ENCODE measurements around the gene NRXN3.

NRXN3 gene

DNA sequence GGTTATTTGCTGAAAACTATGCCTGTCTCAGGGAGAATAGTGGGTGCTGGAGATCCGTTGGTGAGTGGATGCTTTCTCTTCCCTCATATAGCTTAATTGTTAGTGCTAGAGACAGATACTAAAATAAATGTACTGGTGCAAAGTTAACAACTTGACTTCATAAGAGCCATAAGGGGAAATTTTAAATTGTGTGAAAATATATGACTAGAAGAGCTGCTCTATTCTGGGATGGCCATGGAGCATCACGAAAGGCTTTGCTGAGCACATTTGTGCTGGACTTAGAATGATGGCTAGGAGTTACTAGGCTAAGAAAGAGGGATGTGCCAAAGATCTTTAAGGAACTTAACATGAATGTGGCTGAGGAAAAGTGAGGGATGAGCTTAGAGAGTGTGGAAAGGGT, 668.8 kb downstream of the NRXN3 start:
- H3K36me3 ChIP-seq (ENCODE audit: control insufficient read depth, insufficient read depth, low read length): no peaks in the 10 kb centered on the region
- H3K4me3 ChIP-seq (ENCODE audit: insufficient read depth, low read depth, low read length): no peak overlapping the region
- 93 to 98% methylated on average over 2 of the region's 2 CpGs for WGBS, 2 experiments
- H3K27ac ChIP-seq (ENCODE audit: insufficient read depth, low read depth, low read length, poor library complexity, severe bottlenecking): no peak overlapping the region
- no peaks in the 10 kb centered on the region for H3K9me3 ChIP-seq (ENCODE audit: control insufficient read depth, low read length)
- H3K4me1 ChIP-seq (ENCODE audit: control insufficient read depth, insufficient read depth, low read length): no peaks in the 10 kb centered on the region
- no peaks in the 10 kb centered on the region for H3K27me3 ChIP-seq (ENCODE audit: control insufficient read depth, insufficient read depth, low read length, poor library complexity, severe bottlenecking)

GRCh38 chr14:78840898-78841297, 670.7 kb downstream of the NRXN3 start:
- H3K4me1 ChIP-seq (ENCODE audit: control insufficient read depth, insufficient read depth, low read length): no peaks in the 10 kb centered on the region
- WGBS, 2 experiments: 94 to 100% methylated on average over 1 of the region's 1 CpG
- H3K27ac ChIP-seq (ENCODE audit: insufficient read depth, low read depth, low read length, poor library complexity, severe bottlenecking): no peak overlapping the region
- no peaks in the 10 kb centered on the region for H3K36me3 ChIP-seq (ENCODE audit: control insufficient read depth, insufficient read depth, low read length)
- H3K27me3 ChIP-seq (ENCODE audit: control insufficient read depth, insufficient read depth, low read length, poor library complexity, severe bottlenecking): no peaks in the 10 kb centered on the region
- no peaks in the 10 kb centered on the region for H3K9me3 ChIP-seq (ENCODE audit: control insufficient read depth, low read length)
- H3K4me3 ChIP-seq (ENCODE audit: insufficient read depth, low read depth, low read length): no peak overlapping the region

DNA sequence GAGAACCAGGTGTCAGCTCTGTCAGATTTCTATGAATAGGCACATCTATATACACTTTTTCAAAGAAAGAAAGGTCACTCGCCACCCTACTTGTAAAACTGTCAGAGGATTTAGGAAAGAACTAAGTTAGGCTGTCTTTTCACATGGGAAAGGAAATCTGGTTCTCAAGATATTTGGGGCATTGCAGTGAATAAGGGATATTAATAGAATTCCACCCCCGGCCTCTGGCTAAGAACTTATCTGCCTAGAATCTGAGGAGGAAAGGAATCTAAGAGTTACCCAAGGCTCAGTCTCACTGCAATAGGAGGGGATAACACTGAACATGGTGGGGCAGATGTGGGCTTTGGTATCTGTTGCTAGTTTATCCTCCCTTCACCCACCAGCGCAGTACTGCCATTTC, 677.6 kb downstream of the NRXN3 start:
- Histone ChIP-seq H3K9me3 (ENCODE audit: control insufficient read depth, low read length) (no peaks in the 10 kb centered on the region), H3K27ac (ENCODE audit: insufficient read depth, low read depth, low read length, poor library complexity, severe bottlenecking) (no peak overlapping the region), H3K36me3 (ENCODE audit: control insufficient read depth, insufficient read depth, low read length) (no peaks in the 10 kb centered on the region), H3K4me3 (ENCODE audit: insufficient read depth, low read depth, low read length) (no peak overlapping the region), H3K4me1 (ENCODE audit: control insufficient read depth, insufficient read depth, low read length) (peaks cover 21% of the 10 kb centered on the region), H3K27me3 (ENCODE audit: control insufficient read depth, insufficient read depth, low read length, poor library complexity, severe bottlenecking) (no peaks in the 10 kb centered on the region)
- WGBS, 2 experiments: 97 to 100% methylated on average over 2 to 3 of the region's 3 CpGs

- no peak overlapping the region for H3K4me3 ChIP-seq (ENCODE audit: insufficient read depth, low read depth, low read length)
- no peaks in the 10 kb centered on the region for H3K36me3 ChIP-seq (ENCODE audit: control insufficient read depth, insufficient read depth, low read length)
- H3K9me3 ChIP-seq (ENCODE audit: control insufficient read depth, low read length): no peaks in the 10 kb centered on the region
- H3K27ac ChIP-seq (ENCODE audit: insufficient read depth, low read depth, low read length, poor library complexity, severe bottlenecking): no peak overlapping the region
- WGBS, 2 experiments: 33 to 40% methylated on average over 6 of the region's 6 CpGs
- peaks cover 21% of the 10 kb centered on the region for H3K4me1 ChIP-seq (ENCODE audit: control insufficient read depth, insufficient read depth, low read length)
- no peaks in the 10 kb centered on the region for H3K27me3 ChIP-seq (ENCODE audit: control insufficient read depth, insufficient read depth, low read length, poor library complexity, severe bottlenecking)
Measured at GRCh38 chr14:78848234-78848820, 678.2 kb downstream of the NRXN3 start.

DNA sequence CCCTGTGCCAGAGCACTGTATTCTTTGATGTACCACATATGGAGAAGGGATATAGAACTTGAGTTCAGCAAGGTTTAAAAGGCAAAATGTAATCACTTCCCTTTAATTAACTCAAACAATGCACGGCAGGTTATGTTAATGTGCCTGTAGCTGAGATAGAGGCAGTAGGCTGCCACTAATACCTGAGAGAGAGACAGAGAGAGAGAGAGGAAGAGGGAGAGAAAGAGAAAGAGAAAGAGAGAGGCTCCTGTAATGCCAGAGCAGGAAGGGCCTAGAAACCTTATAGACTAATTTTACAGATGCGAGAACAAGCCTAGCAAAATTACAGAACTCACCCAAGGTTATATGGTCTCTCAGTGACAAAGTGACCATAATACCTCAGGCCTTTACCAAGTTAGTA, 679.8 kb downstream of the NRXN3 start:
- Histone ChIP-seq H3K4me3 (ENCODE audit: insufficient read depth, low read depth, low read length) (no peak overlapping the region), H3K36me3 (ENCODE audit: control insufficient read depth, insufficient read depth, low read length) (no peaks in the 10 kb centered on the region), H3K4me1 (ENCODE audit: control insufficient read depth, insufficient read depth, low read length) (peaks cover 21% of the 10 kb centered on the region), H3K9me3 (ENCODE audit: control insufficient read depth, low read length) (no peaks in the 10 kb centered on the region), H3K27me3 (ENCODE audit: control insufficient read depth, insufficient read depth, low read length, poor library complexity, severe bottlenecking) (no peaks in the 10 kb centered on the region), H3K27ac (ENCODE audit: insufficient read depth, low read depth, low read length, poor library complexity, severe bottlenecking) (no peak overlapping the region)
- 42 to 43% methylated on average over 2 of the region's 2 CpGs for WGBS, 2 experiments

- H3K9me3 ChIP-seq (ENCODE audit: control insufficient read depth, low read length): no peaks in the 10 kb centered on the region
- no peaks in the 10 kb centered on the region for H3K27me3 ChIP-seq (ENCODE audit: control insufficient read depth, insufficient read depth, low read length, poor library complexity, severe bottlenecking)
- peaks cover 21% of the 10 kb centered on the region for H3K4me1 ChIP-seq (ENCODE audit: control insufficient read depth, insufficient read depth, low read length)
- 84 to 87% methylated on average over 3 of the region's 3 CpGs for WGBS, 2 experiments
- no peak overlapping the region for H3K27ac ChIP-seq (ENCODE audit: insufficient read depth, low read depth, low read length, poor library complexity, severe bottlenecking)
- no peaks in the 10 kb centered on the region for H3K36me3 ChIP-seq (ENCODE audit: control insufficient read depth, insufficient read depth, low read length)
- H3K4me3 ChIP-seq (ENCODE audit: insufficient read depth, low read depth, low read length): no peak overlapping the region
Measured at GRCh38 chr14:78851189-78851588, 681.0 kb downstream of the NRXN3 start.

DNA sequence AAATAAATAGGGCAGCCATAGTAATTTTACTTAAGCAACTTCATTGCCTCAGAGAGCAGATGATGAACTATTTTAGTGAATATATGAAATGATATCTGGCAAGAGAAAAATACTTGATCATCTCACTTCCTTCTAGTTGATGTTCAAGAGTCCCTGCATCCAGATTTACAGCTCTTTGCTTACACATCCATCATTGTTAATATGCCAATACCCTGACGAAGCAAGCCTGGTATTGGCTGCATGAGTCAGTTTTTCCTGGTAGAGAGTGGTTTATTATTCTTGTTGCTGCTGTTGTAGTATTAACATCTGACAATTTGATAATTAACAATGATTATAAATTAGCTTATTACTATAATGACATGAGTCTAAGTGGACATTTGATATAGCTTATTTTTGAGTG, 681.9 kb downstream of the NRXN3 start:
- peaks cover 21% of the 10 kb centered on the region for H3K4me1 ChIP-seq (ENCODE audit: control insufficient read depth, insufficient read depth, low read length)
- no peaks in the 10 kb centered on the region for H3K36me3 ChIP-seq (ENCODE audit: control insufficient read depth, insufficient read depth, low read length)
- WGBS, 2 experiments: 100% methylated on average over 1 of the region's 1 CpG; no CpG with 5 or more reads in 1 of the 2 experiments
- no peaks in the 10 kb centered on the region for H3K9me3 ChIP-seq (ENCODE audit: control insufficient read depth, low read length)
- no peak overlapping the region for H3K4me3 ChIP-seq (ENCODE audit: insufficient read depth, low read depth, low read length)
- no peaks in the 10 kb centered on the region for H3K27me3 ChIP-seq (ENCODE audit: control insufficient read depth, insufficient read depth, low read length, poor library complexity, severe bottlenecking)
- no peak overlapping the region for H3K27ac ChIP-seq (ENCODE audit: insufficient read depth, low read depth, low read length, poor library complexity, severe bottlenecking)

- H3K4me1 ChIP-seq (ENCODE audit: control insufficient read depth, insufficient read depth, low read length): peaks cover 7% of the 10 kb centered on the region
- no peak overlapping the region for H3K4me3 ChIP-seq (ENCODE audit: insufficient read depth, low read depth, low read length)
- no peaks in the 10 kb centered on the region for H3K36me3 ChIP-seq (ENCODE audit: control insufficient read depth, insufficient read depth, low read length)
- no peaks in the 10 kb centered on the region for H3K9me3 ChIP-seq (ENCODE audit: control insufficient read depth, low read length)
- H3K27me3 ChIP-seq (ENCODE audit: control insufficient read depth, insufficient read depth, low read length, poor library complexity, severe bottlenecking): no peaks in the 10 kb centered on the region
- no peak overlapping the region for H3K27ac ChIP-seq (ENCODE audit: insufficient read depth, low read depth, low read length, poor library complexity, severe bottlenecking)
- WGBS, 2 experiments: 86 to 89% methylated on average over 4 of the region's 4 CpGs
Measured at GRCh38 chr14:78857974-78858373, 687.8 kb downstream of the NRXN3 start.

DNA sequence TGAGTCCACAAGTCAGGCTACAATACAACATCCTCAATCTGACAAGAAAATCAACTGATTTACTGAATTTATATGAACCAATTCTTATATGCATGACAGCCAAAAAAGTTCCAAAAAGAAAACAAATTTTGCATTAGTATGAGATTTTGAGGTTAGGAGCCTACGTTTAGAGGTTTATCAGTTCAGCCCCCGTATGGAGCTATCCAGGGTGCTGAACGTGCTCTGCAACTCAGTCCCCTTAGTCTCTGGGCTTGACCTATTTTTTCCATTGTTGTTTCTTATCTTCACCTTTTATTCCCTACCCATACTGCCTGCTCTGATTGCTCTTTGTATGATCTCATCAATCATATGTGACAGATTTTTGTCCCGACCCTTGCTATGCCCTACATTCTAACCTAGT, 693.0 kb downstream of the NRXN3 start:
- no peaks in the 10 kb centered on the region for H3K36me3 ChIP-seq (ENCODE audit: control insufficient read depth, insufficient read depth, low read length)
- no peaks in the 10 kb centered on the region for H3K9me3 ChIP-seq (ENCODE audit: control insufficient read depth, low read length)
- 11 to 12% methylated on average over 4 of the region's 4 CpGs for WGBS, 2 experiments
- no peak overlapping the region for H3K27ac ChIP-seq (ENCODE audit: insufficient read depth, low read depth, low read length, poor library complexity, severe bottlenecking)
- peaks cover 5% of the 10 kb centered on the region for H3K4me1 ChIP-seq (ENCODE audit: control insufficient read depth, insufficient read depth, low read length)
- no peak overlapping the region for H3K4me3 ChIP-seq (ENCODE audit: insufficient read depth, low read depth, low read length)
- no peaks in the 10 kb centered on the region for H3K27me3 ChIP-seq (ENCODE audit: control insufficient read depth, insufficient read depth, low read length, poor library complexity, severe bottlenecking)

DNA sequence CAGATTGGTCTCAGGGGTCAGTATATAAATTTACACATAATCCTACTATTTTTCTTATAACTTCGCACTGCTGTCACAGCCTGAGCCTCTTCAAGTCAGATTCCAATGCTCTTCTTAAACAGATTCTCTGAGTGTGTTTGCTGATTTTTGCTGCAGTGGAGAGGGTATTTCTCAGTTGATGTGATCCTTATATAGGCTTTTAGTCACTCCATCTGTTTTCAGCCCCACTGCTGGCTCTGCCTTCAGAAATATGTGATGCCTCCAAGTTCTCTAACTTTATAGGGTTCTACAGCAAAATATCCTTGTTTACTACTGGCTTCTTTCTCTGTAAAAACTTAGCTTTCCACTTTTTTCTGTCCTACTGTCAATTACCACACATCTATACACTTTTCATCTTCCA, 702.7 kb downstream of the NRXN3 start:
- H3K4me3 ChIP-seq (ENCODE audit: insufficient read depth, low read depth, low read length): no peak overlapping the region
- H3K9me3 ChIP-seq (ENCODE audit: control insufficient read depth, low read length): no peaks in the 10 kb centered on the region
- H3K4me1 ChIP-seq (ENCODE audit: control insufficient read depth, insufficient read depth, low read length): peaks cover 11% of the 10 kb centered on the region
- WGBS, 2 experiments: 100% methylated on average over 1 of the region's 1 CpG; no CpG with 5 or more reads in 1 of the 2 experiments
- no peaks in the 10 kb centered on the region for H3K36me3 ChIP-seq (ENCODE audit: control insufficient read depth, insufficient read depth, low read length)
- no peak overlapping the region for H3K27ac ChIP-seq (ENCODE audit: insufficient read depth, low read depth, low read length, poor library complexity, severe bottlenecking)
- H3K27me3 ChIP-seq (ENCODE audit: control insufficient read depth, insufficient read depth, low read length, poor library complexity, severe bottlenecking): no peaks in the 10 kb centered on the region

- no peaks in the 10 kb centered on the region for H3K27me3 ChIP-seq (ENCODE audit: control insufficient read depth, insufficient read depth, low read length, poor library complexity, severe bottlenecking)
- 88 to 95% methylated on average over 1 to 2 of the region's 2 CpGs for WGBS, 2 experiments
- no peaks in the 10 kb centered on the region for H3K36me3 ChIP-seq (ENCODE audit: control insufficient read depth, insufficient read depth, low read length)
- H3K4me3 ChIP-seq (ENCODE audit: insufficient read depth, low read depth, low read length): no peak overlapping the region
- H3K9me3 ChIP-seq (ENCODE audit: control insufficient read depth, low read length): no peaks in the 10 kb centered on the region
- no peak overlapping the region for H3K27ac ChIP-seq (ENCODE audit: insufficient read depth, low read depth, low read length, poor library complexity, severe bottlenecking)
- peaks cover 11% of the 10 kb centered on the region for H3K4me1 ChIP-seq (ENCODE audit: control insufficient read depth, insufficient read depth, low read length)
Measured at GRCh38 chr14:78873581-78873980, 703.4 kb downstream of the NRXN3 start.
